ENCODE data around the gene RIPPLY3.
"Not testable (repeated sequence)": the region's sequence is repeated elsewhere in the genome, so short reads cannot be mapped to it uniquely, and the experiment has no call there.

Gene RIPPLY3

DNA sequence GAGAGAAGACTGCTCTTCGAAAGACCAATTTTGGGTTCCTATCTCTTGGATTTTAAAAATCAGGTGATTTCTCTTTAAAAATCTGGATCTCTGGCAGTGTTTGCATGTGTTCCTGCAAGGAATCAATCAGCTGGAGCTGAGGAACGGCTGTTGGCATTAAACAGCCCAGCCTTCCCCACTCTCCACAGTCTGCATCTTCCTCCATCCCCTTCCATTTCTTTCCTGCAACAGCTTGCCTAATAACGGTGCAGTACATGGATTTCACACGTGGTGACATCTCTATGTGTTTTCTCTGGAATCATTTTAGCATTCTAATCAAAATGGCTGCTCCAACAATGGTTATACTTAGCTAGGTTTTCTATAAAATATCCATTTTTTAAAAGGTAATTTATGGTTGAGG is 20.0 kb downstream of the RIPPLY3 start:
- DNase-seq: no peak

DNA sequence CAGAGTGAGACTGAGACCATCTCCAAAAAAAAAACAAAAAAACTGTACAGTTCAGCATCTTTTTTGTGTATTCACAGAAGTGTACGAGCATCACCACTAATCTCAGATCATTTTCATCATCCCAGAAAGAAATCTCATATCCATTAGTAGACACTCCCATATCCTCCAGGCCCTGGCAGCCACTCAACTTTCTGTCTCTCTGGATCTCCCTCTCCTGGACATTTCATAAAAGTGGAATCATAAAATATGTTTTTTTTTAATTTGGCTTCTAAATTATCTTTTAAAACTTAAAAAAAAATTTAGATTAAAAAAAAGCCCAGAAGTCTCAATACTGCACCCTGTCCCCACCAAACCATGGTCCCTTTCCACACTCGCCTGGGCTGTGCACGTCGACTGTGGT is 22.1 kb downstream of the RIPPLY3 start:
- DNase-seq: no peak

DNA sequence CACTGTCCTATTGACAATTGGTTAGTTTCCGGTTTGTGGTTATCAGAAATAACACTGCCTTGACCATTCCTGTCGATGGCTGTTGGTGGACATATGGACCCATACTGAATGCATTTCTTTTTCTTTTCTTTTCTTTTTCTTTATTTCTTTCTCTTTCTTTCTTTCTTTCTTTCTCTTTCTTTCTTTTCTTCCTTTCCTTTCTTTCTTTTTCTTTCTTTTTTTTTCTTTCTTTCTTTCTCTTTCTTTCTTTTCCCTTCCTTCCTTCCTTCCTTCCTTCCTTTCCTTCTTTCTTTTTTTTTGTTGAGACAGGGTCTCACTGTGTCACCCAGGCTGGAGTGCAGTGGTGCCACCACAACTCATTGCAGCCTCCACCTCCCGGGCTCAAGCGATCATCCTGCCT is 24.4 kb downstream of the RIPPLY3 start:
- DNase-seq: no peak

DNA sequence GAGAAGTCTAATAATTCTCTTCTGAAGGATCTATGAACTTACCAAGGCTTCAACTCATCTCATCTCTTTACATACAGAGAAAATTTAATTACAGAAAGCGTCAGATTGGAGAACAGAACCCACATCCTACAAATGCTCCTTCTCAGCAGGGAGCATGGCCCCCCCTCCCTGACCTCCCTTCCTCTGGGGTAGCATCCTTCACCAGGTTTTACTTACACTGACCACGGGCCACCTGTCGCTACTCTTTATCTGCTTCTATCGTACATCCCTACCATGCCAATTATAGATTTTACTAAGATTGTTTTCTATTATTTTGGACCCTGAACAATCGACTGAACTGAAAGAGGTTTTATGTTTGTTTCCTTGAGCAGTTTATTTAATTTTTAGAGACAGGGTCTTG is 25.8 kb downstream of the RIPPLY3 start:
- DNase-seq: no peak

DNA sequence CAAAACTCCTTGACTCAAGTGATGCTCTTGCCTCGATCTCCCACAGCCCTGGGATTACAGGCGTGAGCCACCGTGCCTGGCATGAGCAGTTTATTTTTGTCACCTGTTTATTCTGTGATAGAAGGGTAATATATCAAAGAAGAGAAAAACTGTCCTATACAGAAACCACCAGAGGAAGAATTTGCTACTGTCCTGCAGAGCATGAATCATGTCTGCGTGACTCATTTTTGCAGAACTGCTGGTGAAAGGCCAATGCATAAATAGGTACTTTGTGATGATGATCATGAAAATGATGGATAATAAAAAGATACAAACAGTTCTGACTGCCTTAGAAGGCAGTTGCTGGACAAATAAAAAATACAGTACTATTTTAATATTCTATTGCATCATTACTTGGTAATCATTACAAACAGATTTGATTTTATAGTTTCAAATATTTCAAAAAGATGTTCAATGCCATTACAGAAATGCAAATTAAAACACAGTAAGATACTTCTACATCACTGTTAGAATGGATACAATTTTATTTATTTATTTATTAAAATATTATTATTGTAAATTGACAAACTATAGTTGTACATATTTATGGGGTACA is 26.5 kb downstream of the RIPPLY3 start:
- no peak for DNase-seq

DNA sequence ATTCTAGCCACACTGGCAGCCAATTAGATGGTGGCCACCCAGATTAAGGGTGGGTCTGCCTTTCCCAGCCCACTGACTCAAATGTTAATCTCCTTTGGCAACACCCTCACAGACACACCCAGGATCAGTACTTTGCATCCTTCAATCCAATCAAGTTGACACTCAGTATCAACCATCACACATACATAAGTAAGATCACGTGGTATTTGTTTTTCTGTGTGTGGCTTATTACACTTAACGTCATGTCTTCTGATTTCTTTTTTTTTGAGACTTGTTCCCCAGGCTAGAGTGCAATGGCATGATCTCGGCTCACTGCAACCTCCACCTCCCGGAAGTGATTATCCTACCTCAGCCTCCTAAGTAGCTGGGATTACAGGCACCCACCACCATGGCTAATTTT is 27.9 kb downstream of the RIPPLY3 start:
- not testable (repeated sequence) for DNase-seq

DNA sequence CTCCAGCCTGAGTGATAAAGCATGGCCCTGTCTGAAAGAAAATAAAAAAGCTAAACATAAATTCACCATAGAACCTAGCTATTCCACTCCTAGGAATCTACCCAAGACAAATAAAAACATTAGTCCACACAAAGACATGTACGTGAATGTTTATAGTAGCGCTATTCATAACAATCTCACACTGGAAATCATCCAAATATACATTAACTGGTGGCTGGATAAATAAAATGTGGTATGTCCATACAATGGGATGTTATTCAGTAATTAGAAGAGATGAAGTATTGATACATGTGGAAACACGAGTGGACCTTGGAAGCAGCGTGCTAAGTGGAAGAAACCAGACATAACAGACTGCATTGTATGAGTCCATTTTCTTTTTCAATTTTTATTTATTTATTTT is 29.7 kb downstream of the RIPPLY3 start:
- DNase-seq: no peak

DNA sequence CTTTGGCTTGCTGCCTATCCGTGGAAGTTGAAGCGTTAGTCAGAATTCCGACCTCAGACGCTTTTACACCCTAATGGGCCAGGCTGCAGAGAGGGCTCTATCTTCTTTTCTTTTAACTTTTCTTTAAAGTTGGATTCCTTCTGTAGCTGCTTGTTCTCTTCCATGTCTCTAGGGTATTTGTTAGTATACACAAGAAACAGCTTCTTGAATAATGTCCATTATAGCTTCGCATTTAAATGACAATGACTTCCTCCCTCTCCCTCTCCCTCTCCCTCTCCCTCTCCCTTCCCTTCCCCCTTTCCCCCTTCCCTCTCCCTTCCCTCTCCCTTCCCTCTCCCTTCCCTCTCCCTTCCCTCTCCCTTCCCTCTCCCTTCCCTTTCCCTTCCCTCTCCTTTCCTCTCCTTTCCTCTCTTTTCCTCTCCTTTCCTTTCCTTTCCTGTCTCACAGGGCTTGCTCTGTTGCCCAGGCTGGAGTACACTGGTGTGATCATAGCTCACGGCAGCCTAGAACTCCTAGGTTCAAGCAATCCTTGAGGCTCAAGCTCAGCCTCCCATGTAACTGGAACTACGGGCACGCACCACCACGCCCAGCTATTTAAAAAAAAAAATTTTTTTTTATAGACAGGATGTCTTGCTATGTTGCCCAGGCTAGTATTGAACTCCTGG is 33.0 kb downstream of the RIPPLY3 start:
- no peak for DNase-seq

DNA sequence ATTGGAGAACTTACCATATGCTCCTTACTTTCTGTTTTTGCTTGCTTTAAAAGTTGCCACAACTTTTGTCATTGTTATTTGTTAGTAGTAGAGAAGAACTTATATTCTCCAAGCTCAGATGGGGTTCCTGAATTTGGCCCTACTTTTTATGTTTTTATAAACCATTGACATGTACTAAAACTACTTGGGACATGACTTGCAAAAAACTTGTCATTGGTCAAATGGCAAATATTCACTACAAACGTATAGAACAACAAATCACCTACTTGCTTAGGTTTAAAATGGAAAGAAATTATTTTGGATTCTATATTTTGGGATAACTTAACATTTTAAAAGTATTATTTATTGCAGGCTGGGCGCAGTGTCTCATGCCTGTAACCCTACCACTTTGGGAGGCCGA is 33.7 kb downstream of the RIPPLY3 start:
- no peak for DNase-seq

DNA sequence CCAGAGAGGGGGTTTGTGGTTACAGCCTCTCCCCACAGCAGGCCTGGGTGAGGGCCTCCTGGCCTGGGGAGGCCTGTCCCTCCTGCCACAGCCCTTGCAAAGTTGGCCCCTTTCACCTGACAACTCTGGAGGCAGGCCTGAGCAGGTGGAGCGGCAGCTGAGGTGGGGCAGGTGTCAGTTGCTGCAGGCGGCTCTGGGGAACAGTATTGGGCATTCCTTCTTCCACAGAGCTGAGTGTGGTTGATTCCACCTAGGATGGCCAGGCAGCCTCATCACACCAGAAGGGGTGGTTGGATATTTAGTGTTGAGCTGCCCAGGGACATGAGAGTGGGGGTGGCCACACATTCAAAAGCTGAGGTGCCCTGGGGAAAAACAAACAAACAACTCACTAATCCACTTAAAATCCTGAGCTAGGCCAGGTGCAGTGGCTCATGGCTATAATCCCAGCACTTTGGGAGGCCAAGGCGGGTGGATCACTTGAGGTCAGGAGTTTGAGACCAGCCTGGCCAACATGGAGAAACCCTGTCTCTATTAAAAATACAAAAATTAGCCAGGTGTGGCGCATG is 35.3 kb downstream of the RIPPLY3 start:
- DNase-seq: peak; percentile 5

DNA sequence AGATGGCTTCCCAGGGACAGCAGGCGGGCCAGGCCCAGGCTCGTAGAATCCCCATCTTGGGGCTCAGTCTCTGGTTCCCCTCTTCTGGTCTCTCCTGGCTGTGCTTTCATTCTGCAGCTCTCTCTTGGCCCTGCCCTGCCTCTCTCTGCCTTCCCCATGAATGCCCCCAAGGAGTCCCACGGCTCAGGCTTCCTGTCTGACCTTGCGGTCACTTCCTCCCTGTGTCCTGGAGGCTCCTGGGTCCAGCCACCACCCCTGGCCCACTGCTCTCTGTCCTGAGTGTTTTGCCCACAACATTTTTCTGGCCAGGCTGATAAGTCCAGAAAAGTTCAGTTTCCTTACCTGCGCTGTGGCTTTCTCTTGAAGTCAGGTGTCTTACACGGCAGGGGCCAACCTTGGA is 37.3 kb downstream of the RIPPLY3 start:
- no peak for DNase-seq

DNA sequence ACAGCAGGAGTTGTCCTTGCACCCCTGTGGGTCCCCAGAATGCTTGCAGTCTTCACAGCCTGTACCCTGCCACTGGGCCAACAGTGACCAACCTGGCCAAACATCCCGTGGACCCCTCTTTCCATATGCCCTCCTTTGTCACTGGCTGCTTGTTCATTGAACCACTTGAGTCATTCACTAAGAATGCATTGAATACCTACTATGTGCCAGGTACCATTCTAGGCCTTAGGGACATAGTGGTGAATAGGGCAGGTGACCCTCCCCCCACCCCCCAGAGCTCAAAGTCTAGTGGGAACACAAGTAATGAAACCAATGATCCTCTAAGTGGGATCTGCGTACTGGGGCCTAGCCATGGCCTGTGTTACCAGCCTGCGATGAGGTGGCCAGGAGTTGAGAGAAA is 38.1 kb downstream of the RIPPLY3 start:
- no peak for DNase-seq

DNA sequence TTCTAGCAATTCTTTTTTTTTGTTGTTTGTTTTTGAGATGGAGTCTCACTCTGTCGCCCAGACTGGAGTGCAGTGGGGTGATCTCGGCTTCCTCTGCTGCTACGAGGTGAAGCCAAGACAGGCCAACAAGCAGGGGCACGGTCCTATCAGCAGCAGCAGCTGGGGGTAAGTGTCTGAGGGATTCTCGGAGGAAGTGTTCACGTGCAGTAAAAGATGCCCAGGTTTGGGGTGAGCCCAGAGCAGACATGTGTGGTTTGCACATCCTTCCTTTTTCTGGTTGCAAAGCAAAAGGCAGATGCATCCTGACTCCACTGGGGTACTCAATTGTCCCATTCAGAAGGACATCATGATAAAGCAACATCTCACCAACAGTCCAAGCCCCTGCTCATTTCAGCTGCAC is 38.6 kb downstream of the RIPPLY3 start:
- DNase-seq: no peak

DNA sequence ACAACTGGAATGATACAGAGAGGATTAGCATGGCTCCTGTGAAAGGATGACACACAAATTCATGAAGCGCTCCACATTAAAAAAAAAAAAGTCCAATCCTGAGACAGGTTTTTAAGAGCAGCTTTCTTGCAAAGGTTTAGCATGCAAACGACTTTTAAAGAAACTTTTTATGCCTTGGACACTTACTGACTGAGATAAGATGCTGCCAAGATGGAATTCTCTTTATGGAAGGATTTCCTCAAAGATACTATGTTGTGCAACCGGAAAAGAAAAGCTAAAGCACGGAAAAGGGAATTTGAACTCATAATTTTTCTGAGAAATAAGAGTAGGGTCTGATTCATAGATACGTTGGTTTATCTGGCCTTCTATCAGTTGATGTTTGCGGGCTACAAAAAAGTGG is 39.1 kb downstream of the RIPPLY3 start:
- no peak for DNase-seq

DNA sequence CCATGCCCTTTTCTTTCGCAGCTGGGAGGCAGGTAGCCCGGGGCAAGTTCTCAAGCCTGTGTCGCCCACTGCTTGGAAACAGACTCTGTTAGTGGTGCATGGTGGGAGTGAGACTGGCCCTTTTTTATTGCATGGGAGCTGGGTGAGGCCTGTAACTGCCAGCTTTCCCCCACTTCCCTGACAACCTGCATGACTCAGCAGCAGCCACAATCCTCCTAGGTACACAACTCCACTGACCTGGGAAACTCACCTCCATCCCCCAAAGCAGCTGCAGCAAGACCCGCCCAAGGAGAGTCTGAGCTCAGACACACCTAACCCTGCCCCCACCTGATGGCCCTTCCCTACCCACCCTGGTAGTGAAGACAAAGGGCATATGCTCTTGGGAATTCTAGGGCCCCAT is 40.6 kb downstream of the RIPPLY3 start:
- DNase-seq: no peak

DNA sequence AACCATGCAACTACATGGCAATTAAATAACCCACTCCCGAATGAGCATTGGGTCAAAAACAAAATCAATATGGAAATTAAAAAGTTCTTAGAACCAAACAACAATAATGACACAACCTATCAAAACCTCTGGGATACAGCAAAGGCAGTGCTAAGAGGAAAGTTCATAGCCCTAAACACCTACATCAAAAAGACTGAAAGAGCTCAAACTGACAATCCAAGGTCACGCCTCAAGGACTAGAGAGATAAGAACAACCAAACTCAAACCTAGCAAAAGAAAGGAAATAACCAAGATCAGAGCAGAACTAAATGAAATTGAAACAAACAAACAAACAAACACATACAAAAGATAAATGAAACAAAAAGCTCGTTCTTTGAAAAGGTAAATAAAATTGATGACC is 43.2 kb downstream of the RIPPLY3 start:
- not testable (repeated sequence) for DNase-seq

DNA sequence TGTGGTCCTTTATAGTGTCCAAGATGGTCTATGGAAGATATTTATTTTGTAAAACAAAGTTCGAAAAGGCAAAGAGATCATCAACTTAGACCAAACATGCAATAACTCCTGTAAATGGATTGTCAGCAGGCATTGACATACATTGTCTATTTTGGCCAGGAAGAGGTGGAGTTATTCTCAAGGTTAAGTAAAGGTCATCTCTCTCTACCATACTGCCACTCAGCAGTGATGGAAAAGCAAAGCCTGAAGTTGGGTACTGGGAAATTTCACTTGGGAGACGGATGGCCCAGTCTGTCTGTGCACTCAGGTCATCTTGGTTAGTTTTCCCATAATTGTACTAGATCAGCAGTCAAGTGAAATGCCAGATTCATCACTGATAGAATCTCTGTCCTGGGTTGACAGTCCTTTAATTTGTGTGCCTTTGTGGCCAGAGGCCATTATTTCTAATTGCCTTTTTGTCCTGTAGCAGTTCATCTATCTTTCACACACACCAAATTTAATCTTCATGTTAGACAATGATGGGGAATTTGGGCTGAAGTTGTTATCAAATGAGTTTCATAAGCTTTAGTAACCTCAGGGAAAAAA is 48.9 kb downstream of the RIPPLY3 start:
- DNase-seq: no peak

DNA sequence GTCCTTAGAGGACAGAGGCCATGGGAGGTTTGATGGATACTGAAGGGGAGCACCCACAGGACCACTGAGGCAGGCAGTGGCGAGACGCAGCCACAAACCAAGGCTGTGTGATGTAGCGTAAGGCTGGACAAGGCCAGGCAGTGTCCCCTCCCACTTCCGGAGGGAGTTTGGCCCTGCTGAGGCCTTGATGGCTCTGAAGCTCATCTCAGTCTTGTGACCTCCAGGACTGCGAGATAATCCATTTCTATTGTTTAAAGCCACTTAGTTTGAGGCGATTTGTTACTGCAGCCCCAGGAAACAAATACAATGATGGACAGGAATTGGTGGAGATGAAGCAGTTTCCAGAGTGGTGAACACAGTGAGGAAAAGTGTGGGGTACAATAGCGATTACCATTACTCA is 51.1 kb downstream of the RIPPLY3 start:
- DNase-seq: no peak

DNA sequence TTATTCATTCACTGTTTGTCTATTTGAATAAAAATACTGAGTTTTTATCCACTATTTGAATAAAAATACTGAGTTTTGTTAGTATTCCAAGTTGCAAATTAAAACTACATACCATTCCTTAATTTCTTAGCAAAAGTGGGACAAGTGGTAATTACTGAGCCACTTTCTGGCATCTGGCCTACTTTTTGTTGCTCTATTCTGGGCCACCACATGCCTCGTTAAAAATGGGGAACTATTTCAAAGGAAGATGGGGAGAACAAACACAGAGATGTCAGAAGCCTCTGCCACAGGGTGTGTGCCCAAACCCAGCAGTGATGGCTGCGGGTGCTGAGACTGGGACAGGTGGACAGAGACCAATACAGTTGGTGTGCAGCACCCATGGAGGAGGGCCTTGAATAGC is 51.8 kb downstream of the RIPPLY3 start:
- no peak for DNase-seq

DNA sequence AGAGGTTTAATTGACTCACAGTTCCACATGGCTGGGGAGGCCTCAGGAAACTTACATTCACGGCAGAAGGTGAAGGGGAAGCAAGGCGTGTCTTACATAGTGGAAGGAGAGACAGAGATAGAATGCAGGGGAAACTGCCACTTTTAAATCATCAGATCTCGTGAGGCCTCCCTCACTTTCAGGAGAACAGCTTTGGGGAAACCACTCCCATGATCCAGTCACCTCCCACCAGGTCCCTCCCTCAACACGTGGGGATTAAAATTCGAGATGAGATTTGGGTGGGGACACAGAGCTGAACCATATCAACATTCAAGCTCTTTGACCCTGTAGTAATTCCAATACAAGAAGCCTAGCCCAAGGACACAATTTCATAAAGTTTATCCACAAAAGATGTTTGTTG is 52.7 kb downstream of the RIPPLY3 start:
- DNase-seq: no peak

DNA sequence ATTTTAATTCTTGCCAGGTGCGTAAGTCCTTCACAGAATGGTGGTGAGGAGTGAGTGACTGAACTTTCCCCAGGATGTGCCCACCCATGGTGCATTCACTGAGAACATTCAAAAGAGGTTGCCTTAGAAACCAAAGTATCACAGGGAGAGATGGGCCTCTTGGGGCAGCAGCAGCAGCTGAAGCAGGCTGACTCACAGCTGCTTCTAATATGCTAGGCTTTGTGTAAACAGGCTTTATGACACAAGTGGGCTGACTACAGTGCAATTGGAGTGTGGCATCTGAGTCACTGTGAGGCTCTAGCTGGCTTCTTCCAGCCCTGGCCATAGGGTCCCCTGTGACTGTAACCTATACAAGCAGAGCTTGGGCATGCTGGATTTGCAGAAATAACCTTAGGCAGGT is 53.8 kb downstream of the RIPPLY3 start:
- peak; percentile 95 for DNase-seq

DNA sequence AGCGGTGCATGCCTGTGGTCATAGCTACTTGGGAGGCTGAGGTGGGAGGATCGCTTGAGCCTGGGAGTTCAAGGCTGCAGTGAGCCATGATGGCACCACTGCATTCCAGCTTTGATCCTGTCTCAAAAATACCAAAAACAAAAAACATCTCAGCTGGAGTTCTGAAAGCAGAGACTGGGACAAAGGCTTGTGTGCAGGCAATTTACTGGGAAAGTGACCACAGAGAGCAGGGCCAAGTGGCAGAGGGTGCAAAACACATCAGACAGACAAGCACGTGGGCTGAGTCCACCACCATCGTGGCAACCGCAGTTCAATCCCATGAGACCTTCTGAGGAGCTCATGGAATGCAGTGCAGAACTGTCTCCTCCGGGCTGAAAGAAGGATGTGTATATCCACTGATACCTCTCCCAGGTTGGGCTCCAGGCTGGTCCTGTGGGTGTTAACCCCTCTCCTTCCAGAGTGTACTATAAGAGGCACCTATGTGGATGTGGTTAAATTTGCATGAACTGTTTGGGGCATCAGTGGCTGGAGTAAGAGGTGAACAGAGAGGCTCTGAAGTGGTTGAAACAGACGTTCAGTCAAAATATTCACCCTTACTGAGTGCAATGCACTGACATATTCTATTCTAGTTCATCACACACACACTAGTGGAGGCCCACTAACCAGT is 55.6 kb downstream of the RIPPLY3 start:
- DNase-seq: no peak

DNA sequence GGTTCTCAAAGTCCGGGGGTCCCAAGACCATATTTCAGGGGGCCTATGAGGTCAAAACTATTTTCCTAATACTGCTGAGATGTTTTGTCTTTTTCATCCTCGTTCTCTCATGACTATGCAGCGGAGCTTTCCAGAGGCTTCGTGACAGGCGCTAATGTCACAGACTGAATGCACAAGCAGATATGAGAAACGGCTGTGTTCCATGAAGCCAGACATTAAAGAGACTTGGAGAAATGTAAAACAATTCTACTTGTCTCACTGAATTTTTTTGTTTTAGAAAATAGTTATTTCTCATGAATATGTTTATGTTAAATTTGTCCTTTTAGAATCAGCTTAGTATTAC is 56.1 kb downstream of the RIPPLY3 start:
- no peak for DNase-seq

DNA sequence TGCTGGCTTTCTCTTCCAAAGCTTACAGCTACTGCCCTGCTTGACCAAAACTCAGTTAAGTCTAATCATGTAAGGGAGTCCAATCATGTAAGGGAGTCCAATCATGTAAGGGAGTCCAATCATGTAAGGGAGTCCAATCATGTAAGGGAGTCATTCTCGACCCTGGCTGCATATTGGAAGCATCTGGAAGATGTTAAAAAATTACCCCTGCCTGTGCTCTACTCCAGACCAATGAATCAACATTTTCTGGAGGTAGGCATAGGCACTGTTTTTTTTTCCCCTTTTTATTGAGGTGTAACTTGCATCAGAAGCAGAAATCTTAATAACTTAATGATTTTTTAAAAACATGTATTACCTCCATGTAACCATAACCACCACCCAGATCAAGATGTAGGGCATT is 56.9 kb downstream of the RIPPLY3 start:
- DNase-seq: no peak

Measured in NCI-H1092 treated with DMSO at 0.1 percent for 48 hours (cell line).